ENCODE data around the gene ZEB2.
A peak's percentile ranks its signal among the peaks of the same experiment; 100 is the strongest.

ZEB2 gene

GRCh38 chr2:144385381-144385780 is 134.5 kb downstream of the ZEB2 start:
- H3K9me3 ChIP-seq (replicated peaks; ENCODE audit: low read length): no peaks in the 10 kb centered on the region

GRCh38 chr2:144383571-144384100 is 136.3 kb downstream of the ZEB2 start:
- Histone ChIP-seq H3K4me1 (ENCODE audit: control insufficient read depth, insufficient read depth, low read length) (peaks cover 17% of the 10 kb centered on the region), H3K36me3 (ENCODE audit: insufficient read depth, low read length) (peaks cover 3% of the 10 kb centered on the region), H3K9me3 (replicated peaks; ENCODE audit: low read length) (no peaks in the 10 kb centered on the region), H3K4me2 (ENCODE audit: low read length) (no peak overlapping the region), H3K27me3 (ENCODE audit: control insufficient read depth, insufficient read depth, low read length) (no peaks in the 10 kb centered on the region), H3K9ac (ENCODE audit: low read depth, low read length) (no peak overlapping the region), H3K4me3 (ENCODE audit: low read length) (no peak overlapping the region)

More at GRCh38 chr2:144385381-144385780, 134.5 kb downstream of the ZEB2 start:
- H3K36me3 ChIP-seq (ENCODE audit: insufficient read depth, low read length): peaks cover 16% of the 10 kb centered on the region
- no peaks in the 10 kb centered on the region for H3K27me3 ChIP-seq (ENCODE audit: control insufficient read depth, insufficient read depth, low read length)
- H3K4me1 ChIP-seq (ENCODE audit: control insufficient read depth, insufficient read depth, low read length): peaks cover 3% of the 10 kb centered on the region
- H3K4me2 ChIP-seq (ENCODE audit: low read length): no peak overlapping the region
- no peak overlapping the region for H3K4me3 ChIP-seq (ENCODE audit: low read length)
- no peak overlapping the region for H3K9ac ChIP-seq (ENCODE audit: low read depth, low read length)

GRCh38 chr2:144382849-144383248 is 137.1 kb downstream of the ZEB2 start:
- Histone ChIP-seq H3K36me3 (ENCODE audit: insufficient read depth, low read length) (no peaks in the 10 kb centered on the region), H3K4me1 (ENCODE audit: control insufficient read depth, insufficient read depth, low read length) (peaks cover 25% of the 10 kb centered on the region), H3K9me3 (replicated peaks; ENCODE audit: low read length) (no peaks in the 10 kb centered on the region), H3K4me2 (ENCODE audit: low read length) (no peak overlapping the region), H3K4me3 (ENCODE audit: low read length) (no peak overlapping the region), H3K27me3 (ENCODE audit: control insufficient read depth, insufficient read depth, low read length) (no peaks in the 10 kb centered on the region), H3K9ac (ENCODE audit: low read depth, low read length) (no peak overlapping the region)

- no peaks in the 10 kb centered on the region for H3K27me3 ChIP-seq (ENCODE audit: control insufficient read depth, insufficient read depth, low read length)
- no peak overlapping the region for H3K4me3 ChIP-seq (ENCODE audit: low read length)
- H3K4me2 ChIP-seq (ENCODE audit: low read length): no peak overlapping the region
- no peak overlapping the region for H3K9ac ChIP-seq (ENCODE audit: low read depth, low read length)
- H3K9me3 ChIP-seq (replicated peaks; ENCODE audit: low read length): no peaks in the 10 kb centered on the region
- H3K36me3 ChIP-seq (ENCODE audit: insufficient read depth, low read length): no peaks in the 10 kb centered on the region
- H3K4me1 ChIP-seq (ENCODE audit: control insufficient read depth, insufficient read depth, low read length): peaks cover 30% of the 10 kb centered on the region
Observed at GRCh38 chr2:144381716-144382115, 138.2 kb downstream of the ZEB2 start.

GRCh38 chr2:144379851-144380311 is 140.0 kb downstream of the ZEB2 start:
- Histone ChIP-seq H3K4me3 (ENCODE audit: low read length) (peak overlapping the region; percentile 53), H3K36me3 (ENCODE audit: insufficient read depth, low read length) (no peaks in the 10 kb centered on the region), H3K4me2 (ENCODE audit: low read length) (peak overlapping the region; percentile 77), H3K9me3 (replicated peaks; ENCODE audit: low read length) (no peaks in the 10 kb centered on the region), H3K4me1 (ENCODE audit: control insufficient read depth, insufficient read depth, low read length) (peaks cover 30% of the 10 kb centered on the region), H3K9ac (ENCODE audit: low read depth, low read length) (peak overlapping the region; percentile 30), H3K27me3 (ENCODE audit: control insufficient read depth, insufficient read depth, low read length) (no peaks in the 10 kb centered on the region)

GRCh38 chr2:144378551-144378950 is 141.4 kb downstream of the ZEB2 start:
- no peaks in the 10 kb centered on the region for H3K27me3 ChIP-seq (ENCODE audit: control insufficient read depth, insufficient read depth, low read length)
- H3K36me3 ChIP-seq (ENCODE audit: insufficient read depth, low read length): no peaks in the 10 kb centered on the region
- no peak overlapping the region for H3K9ac ChIP-seq (ENCODE audit: low read depth, low read length)
- H3K4me1 ChIP-seq (ENCODE audit: control insufficient read depth, insufficient read depth, low read length): peaks cover 39% of the 10 kb centered on the region
- no peak overlapping the region for H3K4me3 ChIP-seq (ENCODE audit: low read length)
- H3K9me3 ChIP-seq (replicated peaks; ENCODE audit: low read length): no peaks in the 10 kb centered on the region
- no peak overlapping the region for H3K4me2 ChIP-seq (ENCODE audit: low read length)

- no peaks in the 10 kb centered on the region for H3K9me3 ChIP-seq (replicated peaks; ENCODE audit: low read length)
- H3K27me3 ChIP-seq (ENCODE audit: control insufficient read depth, insufficient read depth, low read length): no peaks in the 10 kb centered on the region
- H3K4me3 ChIP-seq (ENCODE audit: low read length): no peak overlapping the region
Observed at GRCh38 chr2:144377914-144378313, 142.0 kb downstream of the ZEB2 start.

GRCh38 chr2:144376926-144377325 is 143.0 kb downstream of the ZEB2 start:
- Histone ChIP-seq H3K36me3 (ENCODE audit: insufficient read depth, low read length) (no peaks in the 10 kb centered on the region), H3K4me2 (ENCODE audit: low read length) (no peak overlapping the region), H3K27me3 (ENCODE audit: control insufficient read depth, insufficient read depth, low read length) (no peaks in the 10 kb centered on the region), H3K9me3 (replicated peaks; ENCODE audit: low read length) (no peaks in the 10 kb centered on the region), H3K9ac (ENCODE audit: low read depth, low read length) (no peak overlapping the region), H3K4me1 (ENCODE audit: control insufficient read depth, insufficient read depth, low read length) (peaks cover 45% of the 10 kb centered on the region), H3K4me3 (ENCODE audit: low read length) (no peak overlapping the region)

More at GRCh38 chr2:144377914-144378313, 142.0 kb downstream of the ZEB2 start:
- Histone ChIP-seq H3K9ac (ENCODE audit: low read depth, low read length) (no peak overlapping the region), H3K4me1 (ENCODE audit: control insufficient read depth, insufficient read depth, low read length) (peaks cover 39% of the 10 kb centered on the region), H3K4me2 (ENCODE audit: low read length) (no peak overlapping the region), H3K36me3 (ENCODE audit: insufficient read depth, low read length) (no peaks in the 10 kb centered on the region)

GRCh38 chr2:144376460-144376859 is 143.5 kb downstream of the ZEB2 start:
- Histone ChIP-seq H3K4me3 (ENCODE audit: low read length) (no peak overlapping the region), H3K9me3 (replicated peaks; ENCODE audit: low read length) (no peaks in the 10 kb centered on the region), H3K9ac (ENCODE audit: low read depth, low read length) (no peak overlapping the region), H3K4me2 (ENCODE audit: low read length) (no peak overlapping the region), H3K4me1 (ENCODE audit: control insufficient read depth, insufficient read depth, low read length) (peaks cover 45% of the 10 kb centered on the region), H3K27me3 (ENCODE audit: control insufficient read depth, insufficient read depth, low read length) (no peaks in the 10 kb centered on the region), H3K36me3 (ENCODE audit: insufficient read depth, low read length) (no peaks in the 10 kb centered on the region)

GRCh38 chr2:144374163-144374661 is 145.7 kb downstream of the ZEB2 start:
- Histone ChIP-seq H3K9me3 (replicated peaks; ENCODE audit: low read length) (no peaks in the 10 kb centered on the region), H3K4me2 (ENCODE audit: low read length) (no peak overlapping the region), H3K4me1 (ENCODE audit: control insufficient read depth, insufficient read depth, low read length) (peaks cover 31% of the 10 kb centered on the region), H3K9ac (ENCODE audit: low read depth, low read length) (no peak overlapping the region), H3K4me3 (ENCODE audit: low read length) (no peak overlapping the region), H3K36me3 (ENCODE audit: insufficient read depth, low read length) (no peaks in the 10 kb centered on the region), H3K27me3 (ENCODE audit: control insufficient read depth, insufficient read depth, low read length) (no peaks in the 10 kb centered on the region)

- Histone ChIP-seq H3K4me2 (ENCODE audit: low read length) (peak overlapping the region; percentile 17), H3K36me3 (ENCODE audit: insufficient read depth, low read length) (no peaks in the 10 kb centered on the region), H3K27me3 (ENCODE audit: control insufficient read depth, insufficient read depth, low read length) (no peaks in the 10 kb centered on the region), H3K9me3 (replicated peaks; ENCODE audit: low read length) (no peaks in the 10 kb centered on the region), H3K4me3 (ENCODE audit: low read length) (no peak overlapping the region), H3K4me1 (ENCODE audit: control insufficient read depth, insufficient read depth, low read length) (peaks cover 17% of the 10 kb centered on the region), H3K9ac (ENCODE audit: low read depth, low read length) (no peak overlapping the region)
Observed at GRCh38 chr2:144372410-144373080, 147.4 kb downstream of the ZEB2 start.
